Lung (tissue), 13 donors: ENCODE measurements around the gene TREM1. TPM values are rescaled to one million over a fixed set of nuclear protein-coding genes. Genes with fewer than 3 reads are reported as not detected.

Experiments
- ATAC-seq: fragments of 200-7000 bp; cut with Tn5 transposase; one replicate; pipeline ENCODE4 v1.9.1; 2020; ENCODE audit warnings: moderate number of reproducible peaks; ENCODE audit not compliant: insufficient read depth, low FRiP score
- DNase-seq, 3 donors: peaks; one replicate each; pipeline ENCODE4 v3.0.0-alpha.2; 2013 to 2017
- H3K27ac ChIP-seq, 2 donors: one replicate each; pipeline ENCODE4 v1.5.1; 2013; ENCODE audit warnings: mild to moderate bottlenecking in 2 of 2, moderate library complexity in 2 of 2, control low read depth in 1 of 2, inconsistent platforms in 1 of 2, low read depth in 1 of 2, low read length in 1 of 2
- H3K27me3 ChIP-seq, 3 donors: one replicate each; pipeline ENCODE4 v1.5.1; 2013; ENCODE audit warnings: low read length in 2 of 3; ENCODE audit not compliant: control insufficient read depth in 3 of 3, insufficient read depth in 3 of 3
- H3K36me3 ChIP-seq, 4 donors: one replicate each; pipeline ENCODE4 v1.5.1; 2013; ENCODE audit warnings: low read length in 4 of 4, mild to moderate bottlenecking in 1 of 4, moderate library complexity in 1 of 4; ENCODE audit not compliant: control insufficient read depth in 4 of 4, insufficient read depth in 4 of 4
- H3K4me1 ChIP-seq, 5 donors: one replicate each; pipeline ENCODE4 v1.5.1; 2013; ENCODE audit warnings: low read length in 5 of 5, mild to moderate bottlenecking in 2 of 5, moderate library complexity in 1 of 5; ENCODE audit not compliant: control insufficient read depth in 5 of 5, insufficient read depth in 5 of 5
- H3K4me3 ChIP-seq: one replicate; pipeline ENCODE4 v1.5.1; 2013; ENCODE audit warnings: mild to moderate bottlenecking, control low read depth, moderate library complexity
- H3K9ac ChIP-seq, 2 donors: one replicate each; pipeline ENCODE4 v1.5.1; 2013; ENCODE audit warnings: low read length in 2 of 2, control low read depth in 1 of 2; ENCODE audit not compliant: insufficient read depth in 1 of 2
- H3K9me3 ChIP-seq, 4 donors: one replicate each; pipeline ENCODE4 v1.5.1; 2013; ENCODE audit warnings: low read length in 3 of 4, mild to moderate bottlenecking in 1 of 4, moderate library complexity in 1 of 4; ENCODE audit not compliant: control insufficient read depth in 4 of 4, insufficient read depth in 3 of 4
- CTCF ChIP-seq: IDR thresholded peaks from 2 replicates; pipeline ENCODE4 v1.5.1; 2012; ENCODE audit warnings: mild to moderate bottlenecking; ENCODE audit errors: control extremely low read depth, extremely low read depth
- WGBS, 2 donors: extraction: QIAGEN DNeasy Blood & Tissue Kit; methylation state at CpG; one replicate each; pipeline ENCODE4 v1.1.7; 2013; 5-methylcytosine and 5-hydroxymethylcytosine counted together
- polyA plus RNA-seq, 2 donors: library from polyadenylated mRNA; stranded (reverse); fragments of 200-250 nt; gene quantifications; one replicate each; pipeline ENCODE4 v1.2.1, GENCODE V29; 2013
- small RNA-seq: library from RNA; depleted of rRNA; stranded (forward); fragments of <200 nt; gene quantifications from one replicate; pipeline ENCODE3, GENCODE V24; 2014; ENCODE audit warnings: low replicate concordance
- total RNA-seq, 2 donors: library from RNA; depleted of rRNA in 1 of 2; stranded (reverse); fragments of >200 nt in 1 of 2; gene quantifications; one replicate each; pipeline ENCODE4 v1.2.1, GENCODE V29; 2014 to 2021
- donor health status: control.
- donor health status: control.
- donor health status: Bipolar disorder and iron deficiency.
- donor health status: healthy.
- donor health status: DM: yes; HTN: yes; CAD: no.

TREM1 gene
- total and polyA plus RNA-seq, 4 donors, result 17.4 to 112 (median 82.6) TPM

DNA sequence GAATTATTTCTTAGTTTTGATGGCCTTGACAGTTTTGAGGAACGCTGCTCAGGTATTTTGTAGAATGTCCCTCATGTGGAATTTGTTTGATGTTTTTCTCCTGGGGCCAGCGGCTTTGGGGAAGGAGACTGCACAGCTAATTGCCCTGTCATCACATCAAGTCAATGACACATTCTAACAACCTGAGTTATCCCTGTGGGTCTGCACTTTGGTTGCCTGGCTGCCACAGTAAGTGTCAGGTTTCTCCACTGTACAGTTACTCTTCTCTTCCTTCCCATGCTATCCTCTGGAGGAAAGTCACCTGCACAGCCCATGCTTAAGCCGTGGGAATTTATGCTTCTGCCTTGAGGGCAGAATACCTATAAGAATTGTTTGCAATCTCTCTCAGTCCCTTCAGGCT lies 59.7 kb downstream of the TREM1 start:
- no peak for TF ChIP-seq CTCF
- ATAC-seq (no peak), DNase-seq (no peak)
- no peak overlapping the region for H3K9ac ChIP-seq
- H3K9me3 ChIP-seq, result no peaks in the 10 kb centered on the region
- 57 to 74% methylated on average over 3 of the region's 3 CpGs for WGBS, 2 donors
- no peaks in the 10 kb centered on the region for H3K4me1 ChIP-seq
- H3K27ac ChIP-seq, result no peak overlapping the region
- H3K36me3 ChIP-seq, result no peaks in the 10 kb centered on the region
- no peak overlapping the region for H3K4me3 ChIP-seq
- peaks cover 0 to 2% (median 2%) of the 10 kb centered on the region in 3 donors for H3K27me3 ChIP-seq

DNA sequence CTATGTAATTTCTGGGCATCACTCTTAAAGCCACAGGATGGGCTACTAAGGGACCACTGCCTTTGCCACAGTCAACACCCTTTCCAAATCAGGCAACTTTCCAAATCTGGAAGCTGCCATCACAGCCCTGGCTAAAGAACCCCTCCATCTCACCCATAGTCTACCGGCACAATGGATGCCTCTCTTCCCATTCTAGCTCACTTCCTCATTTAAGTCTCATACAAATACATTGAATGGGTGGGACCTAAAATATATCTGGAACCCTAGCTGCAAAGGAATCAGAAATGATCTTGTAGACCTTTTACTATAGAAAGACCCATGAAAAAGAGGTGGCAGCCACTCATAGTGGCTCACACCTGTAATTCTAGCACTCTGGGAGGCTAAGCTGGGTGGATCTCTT lies 61.7 kb downstream of the TREM1 start:
- TF ChIP-seq CTCF, result no peak
- no peaks in the 10 kb centered on the region for H3K9me3 ChIP-seq
- DNase-seq (no peak), ATAC-seq (no peak)
- H3K9ac ChIP-seq, result no peak overlapping the region
- no peak overlapping the region for H3K27ac ChIP-seq
- H3K36me3 ChIP-seq, result no peaks in the 10 kb centered on the region
- no peak overlapping the region for H3K4me3 ChIP-seq
- no peaks in the 10 kb centered on the region for H3K4me1 ChIP-seq
- WGBS, 2 donors, result 58 to 79% methylated on average over 1 of the region's 1 CpG
- H3K27me3 ChIP-seq, result peaks cover 0 to 2% (median 2%) of the 10 kb centered on the region in 3 donors

Small RNAs within 50 kb of the gene (small RNA-seq; reads per million reads assigned to genes)
- gene AL391903.2, result not detected
- not detected for gene AL391903.3
- not detected for gene RNA5SP207
- gene RNU6-643P, result not detected

Other genes starting within 250 kb of the TREM1 start
- gene UNC5CL, start 247.5 kb downstream of the TREM1 start, total RNA-seq, result 1 to 10 TPM; 1.6 to 2.5 TPM
- 1 to 10 TPM; 1.8 to 4.0 TPM for gene UNC5CL, start 247.5 kb downstream of the TREM1 start, polyA plus RNA-seq
- under 1 TPM in 1 of 2 donors, not detected in 1; 0.57 TPM for gene TSPO2, start 244.2 kb downstream of the TREM1 start, total RNA-seq
- gene TSPO2, start 244.2 kb downstream of the TREM1 start, polyA plus RNA-seq, result under 1 TPM in 1 of 2 donors, not detected in 1; 0.07 TPM
- gene APOBEC2, start 233.5 kb downstream of the TREM1 start, total RNA-seq, result under 1 TPM; 0.34 to 0.51 TPM
- gene APOBEC2, start 233.5 kb downstream of the TREM1 start, polyA plus RNA-seq, result under 1 TPM; 0.10 to 0.40 TPM
- 10 to 100 TPM; 22.2 to 27.0 TPM for gene OARD1, start 214.3 kb downstream of the TREM1 start, total RNA-seq
- gene OARD1, start 214.3 kb downstream of the TREM1 start, polyA plus RNA-seq, result 10 to 100 TPM; 22.4 to 26.2 TPM
- gene NFYA, start 213.7 kb downstream of the TREM1 start, total RNA-seq, result 10 to 100 TPM; 17.8 to 38.0 TPM
- 10 to 100 TPM in 1 of 2 donors, 1 to 10 TPM in 1; 5.9 to 15.5 TPM for gene NFYA, start 213.7 kb downstream of the TREM1 start, polyA plus RNA-seq
- gene TREML1, start 132.3 kb downstream of the TREM1 start, total RNA-seq, result 1 to 10 TPM; 1.2 TPM
- 1 to 10 TPM; 1.2 to 2.2 TPM for gene TREML1, start 132.3 kb downstream of the TREM1 start, polyA plus RNA-seq
- gene TREM2, start 123.6 kb downstream of the TREM1 start, total RNA-seq, result 10 to 100 TPM in 1 of 2 donors, 1 to 10 TPM in 1; 1.6 to 10.7 TPM
- 10 to 100 TPM in 1 of 2 donors, 1 to 10 TPM in 1; 7.4 to 48.0 TPM for gene TREM2, start 123.6 kb downstream of the TREM1 start, polyA plus RNA-seq
- 1 to 10 TPM in 1 of 2 donors, under 1 TPM in 1; 0.65 to 1.4 TPM for gene TREML2, start 85.5 kb downstream of the TREM1 start, total RNA-seq
- 1 to 10 TPM in 1 of 2 donors, under 1 TPM in 1; 0.06 to 4.4 TPM for gene TREML2, start 85.5 kb downstream of the TREM1 start, polyA plus RNA-seq
- gene TREML4, start 58.3 kb downstream of the TREM1 start, total RNA-seq, result 1 to 10 TPM in 1 of 2 donors, not detected in 1; 1.3 TPM
- gene TREML4, start 58.3 kb downstream of the TREM1 start, polyA plus RNA-seq, result 1 to 10 TPM in 1 of 2 donors, not detected in 1; 5.8 TPM
- gene NCR2, start 48.9 kb upstream of the TREM1 start, total RNA-seq, result not detected
- not detected for gene NCR2, start 48.9 kb upstream of the TREM1 start, polyA plus RNA-seq